HG03442 (cell line): ENCODE results near the gene PRG3.
"Not testable (repeated sequence)": the region's sequence is repeated elsewhere in the genome, so short reads cannot be mapped to it uniquely, and the experiment has no call there.

Experiments used
- ATAC-seq: cut with Tn5 transposase; IDR thresholded peaks from one replicate; pipeline ENCODE4 v1.9.1; 2021; ENCODE audit warnings: mild to moderate bottlenecking, moderate library complexity; ENCODE audit not compliant: unreplicated experiment

PRG3 gene

GRCh38 chr11:57361420-57361819 lies 19.5 kb downstream of the PRG3 start:
- not testable (repeated sequence) for ATAC-seq

- no peak for ATAC-seq
These were observed 20.0 kb downstream of the PRG3 start for GRCh38 chr11:57360991-57361390.

GRCh38 chr11:57359896-57360690 lies 20.9 kb downstream of the PRG3 start:
- no peak for ATAC-seq

GRCh38 chr11:57359396-57359795 lies 21.6 kb downstream of the PRG3 start:
- ATAC-seq = no peak

- no peak for ATAC-seq
These were observed 22.0 kb downstream of the PRG3 start for GRCh38 chr11:57358991-57359390.

- no peak for ATAC-seq
These were observed 22.4 kb downstream of the PRG3 start for GRCh38 chr11:57358543-57358961.

GRCh38 chr11:57357856-57358255 lies 23.1 kb downstream of the PRG3 start:
- ATAC-seq = no peak

- no peak for ATAC-seq
These were observed 23.6 kb downstream of the PRG3 start for GRCh38 chr11:57357310-57357709.

GRCh38 chr11:57356268-57356667 lies 24.7 kb downstream of the PRG3 start:
- no peak for ATAC-seq

GRCh38 chr11:57354699-57355098 lies 26.3 kb downstream of the PRG3 start:
- ATAC-seq = no peak

GRCh38 chr11:57353852-57354251 lies 27.1 kb downstream of the PRG3 start:
- ATAC-seq = no peak

- ATAC-seq = no peak
These were observed 27.5 kb downstream of the PRG3 start for GRCh38 chr11:57353446-57353845.

- ATAC-seq = no peak
These were observed 27.9 kb downstream of the PRG3 start for GRCh38 chr11:57353036-57353435.

- ATAC-seq = no peak
These were observed 31.3 kb downstream of the PRG3 start for GRCh38 chr11:57349491-57350274.

- ATAC-seq = no peak
These were observed 32.2 kb downstream of the PRG3 start for GRCh38 chr11:57348636-57349313.

- ATAC-seq = no peak
These were observed 32.9 kb downstream of the PRG3 start for GRCh38 chr11:57348052-57348451.

- no peak for ATAC-seq
These were observed 33.6 kb downstream of the PRG3 start for GRCh38 chr11:57347336-57347735.

- ATAC-seq = peak; percentile 69
These were observed 35.3 kb downstream of the PRG3 start for GRCh38 chr11:57345555-57346211.

- no peak for ATAC-seq
These were observed 36.1 kb downstream of the PRG3 start for GRCh38 chr11:57344826-57345225.

GRCh38 chr11:57343825-57344224 lies 37.1 kb downstream of the PRG3 start:
- ATAC-seq = no peak

GRCh38 chr11:57342702-57343101 lies 38.2 kb downstream of the PRG3 start:
- ATAC-seq = no peak
